Neuron (in vitro differentiated cells): ENCODE measurements around the gene DPH2.

ENCODE experiments used
- H2AFZ ChIP-seq: one replicate; pipeline ENCODE4 v1.6.1; 2013; ENCODE audit warnings: low read depth, mild to moderate bottlenecking, inconsistent platforms, low read length, moderate library complexity
- H3K27me3 ChIP-seq: one replicate; pipeline ENCODE4 v1.6.1; 2013; ENCODE audit warnings: low read length; ENCODE audit not compliant: insufficient read depth
- H3K36me3 ChIP-seq: one replicate; pipeline ENCODE4 v1.6.1; 2013; ENCODE audit warnings: low read length; ENCODE audit not compliant: insufficient read depth
- H3K4me1 ChIP-seq: one replicate; pipeline ENCODE4 v1.6.1; 2013; ENCODE audit warnings: low read length; ENCODE audit not compliant: insufficient read depth
- H3K4me3 ChIP-seq: 2 replicates; pipeline ENCODE4 v1.5.1; 2013; ENCODE audit warnings: mild to moderate bottlenecking, low read length, moderate library complexity
- H3K9me3 ChIP-seq: one replicate; pipeline ENCODE4 v1.6.1; 2013; ENCODE audit warnings: low read length

The DPH2 gene

GRCh38 chr1:43963890-43964289, 5.9 kb upstream of the DPH2 start:
- Histone ChIP-seq H3K4me1 (no peaks in the 10 kb centered on the region), H3K9me3 (no peaks in the 10 kb centered on the region), H3K27me3 (no peaks in the 10 kb centered on the region), H3K4me3 (no peak overlapping the region), H2AFZ (no peak overlapping the region), H3K36me3 (peaks cover 40% of the 10 kb centered on the region)

DNA sequence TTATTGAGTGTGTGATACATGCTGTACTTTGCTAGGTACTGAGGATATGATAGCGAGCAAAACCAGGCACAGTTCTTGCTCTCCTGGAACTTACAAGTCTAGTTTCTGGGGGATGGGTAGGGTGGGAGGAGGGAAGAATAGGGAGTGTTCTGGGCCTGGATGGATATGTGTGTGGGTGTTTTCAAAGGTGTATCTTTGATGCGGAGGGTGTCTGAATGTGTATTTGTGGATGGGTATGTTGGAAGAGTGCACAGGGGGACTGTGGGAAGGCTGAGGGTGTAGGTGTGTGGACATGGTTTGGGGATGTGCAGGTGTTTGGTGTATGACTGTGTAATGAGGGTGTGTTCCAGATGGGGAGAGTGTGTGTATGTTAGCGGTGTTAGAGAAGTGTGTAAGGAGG, 4.5 kb upstream of the DPH2 start:
- no peaks in the 10 kb centered on the region for H3K27me3 ChIP-seq
- H3K4me1 ChIP-seq, result no peaks in the 10 kb centered on the region
- H2AFZ ChIP-seq, result no peak overlapping the region
- H3K36me3 ChIP-seq, result peaks cover 33% of the 10 kb centered on the region
- no peaks in the 10 kb centered on the region for H3K9me3 ChIP-seq
- no peak overlapping the region for H3K4me3 ChIP-seq

GRCh38 chr1:43968348-43968948, 1.4 kb upstream of the DPH2 start:
- no peak overlapping the region for H3K4me3 ChIP-seq
- no peak overlapping the region for H2AFZ ChIP-seq
- H3K4me1 ChIP-seq, result peaks cover 7% of the 10 kb centered on the region
- no peaks in the 10 kb centered on the region for H3K9me3 ChIP-seq
- peaks cover 11% of the 10 kb centered on the region for H3K36me3 ChIP-seq
- H3K27me3 ChIP-seq, result no peaks in the 10 kb centered on the region

DNA sequence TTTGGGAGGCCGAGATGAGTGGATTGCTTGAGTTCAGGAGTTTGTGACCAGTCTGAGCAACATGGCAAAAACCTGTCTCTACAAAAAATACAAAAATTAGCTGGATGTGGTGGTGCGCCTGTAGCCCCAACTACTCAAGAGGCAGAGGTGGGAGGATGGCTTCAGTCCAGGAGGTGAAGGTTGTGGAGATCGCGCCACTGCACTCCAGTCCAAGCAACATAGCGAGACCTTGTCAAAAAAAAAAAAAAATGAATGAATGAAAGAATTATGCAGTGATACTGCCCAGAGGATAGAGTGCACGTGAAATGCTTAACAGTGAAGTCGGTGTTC, 429 bp upstream of the DPH2 start:
- Histone ChIP-seq H3K9me3 (no peaks in the 10 kb centered on the region), H3K36me3 (peaks cover 8% of the 10 kb centered on the region), H3K4me1 (peaks cover 12% of the 10 kb centered on the region), H2AFZ (no peak overlapping the region), H3K4me3 (peak overlapping the region; percentile 37), H3K27me3 (no peaks in the 10 kb centered on the region)

DNA sequence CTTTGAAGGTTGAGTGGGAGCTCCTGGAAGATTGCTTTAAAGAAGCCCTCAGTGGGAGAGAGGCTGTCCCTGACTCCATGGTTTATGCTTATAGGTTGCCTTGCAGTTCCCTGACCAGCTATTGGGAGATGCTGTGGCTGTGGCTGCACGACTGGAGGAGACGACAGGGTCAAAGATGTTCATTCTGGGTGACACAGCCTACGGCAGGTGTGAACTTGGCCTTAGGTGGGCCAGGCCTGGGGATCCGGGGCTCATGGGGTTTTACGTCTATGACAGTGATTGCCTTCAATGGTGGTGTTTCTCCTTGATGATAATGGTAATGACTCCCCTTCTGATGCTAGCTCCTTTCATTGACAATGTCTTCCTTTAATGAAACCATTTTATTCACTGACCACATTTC, 692 bp downstream of the DPH2 start:
- H3K4me1 ChIP-seq, result peaks cover 15% of the 10 kb centered on the region
- H3K27me3 ChIP-seq, result no peaks in the 10 kb centered on the region
- peak overlapping the region; percentile 92 for H3K4me3 ChIP-seq
- H3K36me3 ChIP-seq, result peaks cover 8% of the 10 kb centered on the region
- no peak overlapping the region for H2AFZ ChIP-seq
- H3K9me3 ChIP-seq, result no peaks in the 10 kb centered on the region

DNA sequence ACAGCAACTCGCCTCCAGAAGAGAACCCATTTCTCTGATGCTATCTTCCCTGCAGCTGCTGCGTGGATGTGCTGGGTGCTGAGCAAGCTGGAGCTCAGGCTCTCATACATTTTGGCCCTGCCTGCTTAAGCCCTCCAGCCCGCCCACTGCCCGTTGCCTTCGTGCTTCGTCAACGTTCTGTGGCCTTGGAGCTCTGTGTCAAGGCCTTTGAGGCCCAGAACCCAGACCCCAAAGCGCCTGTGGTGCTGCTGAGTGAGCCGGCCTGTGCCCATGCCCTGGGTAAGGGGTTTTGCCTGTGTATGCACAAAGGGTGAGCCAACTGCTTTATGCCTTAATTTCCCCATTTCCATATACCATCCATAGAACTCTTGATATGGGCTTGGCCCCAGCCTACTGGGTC, 1.1 kb downstream of the DPH2 start:
- Histone ChIP-seq H3K4me3 (peak overlapping the region; percentile 92), H3K27me3 (no peaks in the 10 kb centered on the region), H3K9me3 (no peaks in the 10 kb centered on the region), H3K36me3 (peaks cover 8% of the 10 kb centered on the region), H3K4me1 (peaks cover 19% of the 10 kb centered on the region), H2AFZ (no peak overlapping the region)

GRCh38 chr1:43971336-43971980, 1.6 kb downstream of the DPH2 start:
- Histone ChIP-seq H2AFZ (no peak overlapping the region), H3K4me3 (no peak overlapping the region), H3K4me1 (peaks cover 25% of the 10 kb centered on the region), H3K27me3 (no peaks in the 10 kb centered on the region), H3K36me3 (peaks cover 10% of the 10 kb centered on the region), H3K9me3 (no peaks in the 10 kb centered on the region)

- H3K9me3 ChIP-seq, result no peaks in the 10 kb centered on the region
- H3K27me3 ChIP-seq, result no peaks in the 10 kb centered on the region
- H3K4me3 ChIP-seq, result peak overlapping the region; percentile 72
- H3K4me1 ChIP-seq, result peaks cover 47% of the 10 kb centered on the region
- H3K36me3 ChIP-seq, result peaks cover 20% of the 10 kb centered on the region
- peak overlapping the region; percentile 91 for H2AFZ ChIP-seq
Observed at GRCh38 chr1:43973981-43974442, 4.2 kb downstream of the DPH2 start.

DNA sequence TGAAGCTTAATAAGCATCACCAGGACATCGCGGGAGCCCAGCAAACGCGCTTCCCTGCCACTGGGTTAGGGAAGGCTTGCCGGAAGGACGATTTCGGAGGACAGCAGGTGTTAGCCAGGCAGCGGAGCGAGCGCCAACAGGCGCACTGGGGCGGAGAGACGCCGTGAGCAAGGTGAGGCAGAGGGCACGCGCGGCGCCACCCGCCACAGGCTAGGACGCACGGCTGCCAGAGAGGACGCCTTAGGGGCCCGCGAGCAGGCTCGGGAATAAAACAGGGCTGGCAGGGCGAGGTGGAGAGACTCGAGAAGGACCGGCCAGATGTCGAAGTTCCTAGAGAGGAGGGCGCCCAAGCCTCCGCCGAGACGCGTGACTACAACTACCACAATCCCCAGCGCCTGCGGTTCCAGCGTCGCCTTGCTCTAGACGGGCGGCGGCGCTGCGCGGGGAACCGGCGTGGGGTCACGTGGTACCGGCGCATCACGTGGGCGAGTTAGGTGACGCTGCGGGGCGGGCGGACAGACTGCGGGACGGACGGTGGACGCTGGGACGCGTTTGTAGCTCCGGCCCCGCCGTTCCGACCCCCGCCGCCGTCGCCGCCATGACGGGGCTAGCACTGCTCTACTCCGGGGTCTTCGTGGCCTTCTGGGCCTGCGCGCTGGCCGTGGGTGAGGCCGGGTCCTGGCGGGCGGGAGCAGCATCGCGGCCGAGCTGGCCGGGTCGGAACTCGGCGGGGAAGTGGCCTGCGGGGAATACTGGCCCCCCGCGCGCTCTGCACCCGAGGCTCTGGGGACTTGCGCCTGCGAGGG, 4.8 kb downstream of the DPH2 start, which contains the start of gene ATP6V0B:
Gene ATP6V0B (plus strand): TSS at position 518 of the 806 bp plus-strand sequence. CDS start 81 bp downstream, at position 599.
- peaks cover 20% of the 10 kb centered on the region for H3K36me3 ChIP-seq
- H3K27me3 ChIP-seq, result no peaks in the 10 kb centered on the region
- peak within 1 kb of the TSS; percentile 72 for H3K4me3 ChIP-seq
- no peaks in the 10 kb centered on the region for H3K9me3 ChIP-seq
- H3K4me1 ChIP-seq, result peaks cover 48% of the 10 kb centered on the region
- peak within 1 kb of the TSS; percentile 91 for H2AFZ ChIP-seq

DNA sequence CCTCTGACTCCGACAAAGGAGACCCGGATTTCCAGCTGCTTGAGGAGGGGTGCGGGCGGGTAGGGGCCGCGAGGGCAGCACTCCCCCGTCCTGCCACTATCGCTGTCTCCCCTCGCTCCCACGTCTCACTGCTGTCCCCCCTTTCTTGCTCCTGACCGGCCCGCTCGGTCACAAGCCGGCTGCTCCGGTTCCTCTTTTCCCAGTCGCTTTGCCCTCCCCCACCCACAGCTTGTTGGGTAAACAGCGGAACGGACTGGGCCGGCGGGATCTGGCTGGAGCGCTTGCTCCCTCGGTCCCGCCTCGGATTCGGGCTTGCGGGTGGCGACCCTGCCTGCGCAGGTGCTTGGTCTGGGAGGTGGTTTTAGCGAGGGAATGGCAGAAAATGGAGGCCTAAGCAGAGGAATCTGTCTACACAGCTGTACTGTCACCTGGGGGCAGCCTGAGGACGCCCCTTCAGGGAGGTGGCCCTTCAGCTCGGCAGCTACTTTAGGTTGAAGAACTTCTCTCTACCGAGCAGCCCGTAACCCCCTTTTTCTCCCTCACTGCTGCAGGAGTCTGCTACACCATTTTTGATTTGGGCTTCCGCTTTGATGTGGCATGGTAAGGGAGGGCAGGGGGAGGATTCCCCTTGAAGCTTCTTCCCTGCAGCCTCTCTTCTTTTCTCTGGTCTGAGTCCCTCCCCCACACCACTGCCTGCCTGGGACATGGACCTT, 5.6 kb downstream of the DPH2 start:
- peak overlapping the region; percentile 72 for H3K4me3 ChIP-seq
- peaks cover 55% of the 10 kb centered on the region for H3K4me1 ChIP-seq
- peak overlapping the region; percentile 91 for H2AFZ ChIP-seq
- no peaks in the 10 kb centered on the region for H3K9me3 ChIP-seq
- H3K36me3 ChIP-seq, result peaks cover 20% of the 10 kb centered on the region
- no peaks in the 10 kb centered on the region for H3K27me3 ChIP-seq

DNA sequence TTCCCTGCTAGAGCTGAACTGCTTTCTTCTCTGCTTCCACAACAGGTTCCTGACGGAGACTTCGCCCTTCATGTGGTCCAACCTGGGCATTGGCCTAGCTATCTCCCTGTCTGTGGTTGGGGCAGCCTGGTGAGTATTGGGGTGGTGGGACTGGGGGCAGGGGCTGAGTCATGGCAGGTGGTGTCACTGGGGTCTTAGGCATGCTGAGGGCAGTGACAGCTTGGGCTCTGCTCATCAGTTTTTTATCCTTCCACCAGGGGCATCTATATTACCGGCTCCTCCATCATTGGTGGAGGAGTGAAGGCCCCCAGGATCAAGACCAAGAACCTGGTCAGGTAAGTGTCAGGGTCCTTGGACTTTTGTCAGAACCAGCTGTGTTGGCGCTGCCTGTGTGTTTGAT, 6.2 kb downstream of the DPH2 start:
- peaks cover 20% of the 10 kb centered on the region for H3K36me3 ChIP-seq
- no peak overlapping the region for H2AFZ ChIP-seq
- no peaks in the 10 kb centered on the region for H3K9me3 ChIP-seq
- H3K4me1 ChIP-seq, result peaks cover 53% of the 10 kb centered on the region
- no peaks in the 10 kb centered on the region for H3K27me3 ChIP-seq
- peak overlapping the region; percentile 72 for H3K4me3 ChIP-seq

- H3K4me3 ChIP-seq, result no peak overlapping the region
- no peaks in the 10 kb centered on the region for H3K9me3 ChIP-seq
- H2AFZ ChIP-seq, result no peak overlapping the region
- H3K36me3 ChIP-seq, result peaks cover 26% of the 10 kb centered on the region
- no peaks in the 10 kb centered on the region for H3K27me3 ChIP-seq
- peaks cover 53% of the 10 kb centered on the region for H3K4me1 ChIP-seq
Observed at GRCh38 chr1:43976890-43977289, 7.1 kb downstream of the DPH2 start.
